ENCODE measurements around the gene ITPRID2.

ITPRID2 gene

GRCh38 chr2:181879295-181879694, 12.2 kb upstream of the ITPRID2 start:
- DNase-seq (ENCODE audit: low spot score): no peak
- no peak for FAIRE-seq

GRCh38 chr2:181882246-181883020, 9.1 kb upstream of the ITPRID2 start:
- FAIRE-seq: no peak

GRCh38 chr2:181884601-181885000, 6.9 kb upstream of the ITPRID2 start:
- FAIRE-seq (no peak), DNase-seq (ENCODE audit: low spot score) (no peak)

More at GRCh38 chr2:181882246-181883020, 9.1 kb upstream of the ITPRID2 start:
- DNase-seq (ENCODE audit: low spot score): no peak

- FAIRE-seq (no peak), DNase-seq (ENCODE audit: low spot score) (no peak)
These were observed 6.4 kb upstream of the ITPRID2 start for GRCh38 chr2:181885096-181885495.

GRCh38 chr2:181886192-181886591, 5.3 kb upstream of the ITPRID2 start:
- no peak for FAIRE-seq
- no peak for DNase-seq (ENCODE audit: low spot score)

- FAIRE-seq (no peak), DNase-seq (ENCODE audit: low spot score) (no peak)
These were observed 4.5 kb upstream of the ITPRID2 start for GRCh38 chr2:181887045-181887444.

- DNase-seq (ENCODE audit: low spot score) (no peak), FAIRE-seq (no peak)
These were observed 1.8 kb upstream of the ITPRID2 start for GRCh38 chr2:181889776-181890175.

- DNase-seq (ENCODE audit: low spot score): no peak
- no peak for FAIRE-seq
These were observed 1.3 kb upstream of the ITPRID2 start for GRCh38 chr2:181890271-181890670.

GRCh38 chr2:181891966-181892798, 652 bp downstream of the ITPRID2 start:
- no peak for FAIRE-seq
- DNase-seq (ENCODE audit: low spot score): peak; percentile 46

- no peak for DNase-seq (ENCODE audit: low spot score)
- FAIRE-seq: no peak
These were observed 1.4 kb downstream of the ITPRID2 start for GRCh38 chr2:181892799-181893435.

- DNase-seq (ENCODE audit: low spot score) (no peak), FAIRE-seq (no peak)
These were observed 2.9 kb downstream of the ITPRID2 start for GRCh38 chr2:181894381-181894780.

GRCh38 chr2:181895818-181896217, 4.3 kb downstream of the ITPRID2 start:
- FAIRE-seq: no peak

GRCh38 chr2:181896286-181896685, 4.8 kb downstream of the ITPRID2 start:
- FAIRE-seq: no peak

More at GRCh38 chr2:181895818-181896217, 4.3 kb downstream of the ITPRID2 start:
- no peak for DNase-seq (ENCODE audit: low spot score)

GRCh38 chr2:181900007-181900651, 8.6 kb downstream of the ITPRID2 start:
- DNase-seq (ENCODE audit: low spot score) (no peak), FAIRE-seq (no peak)

More at GRCh38 chr2:181896286-181896685, 4.8 kb downstream of the ITPRID2 start:
- no peak for DNase-seq (ENCODE audit: low spot score)

GRCh38 chr2:181902625-181903024, 11.1 kb downstream of the ITPRID2 start:
- FAIRE-seq (no peak), DNase-seq (ENCODE audit: low spot score) (no peak)

- FAIRE-seq: peak; percentile 60
- peak; percentile 26 for DNase-seq (ENCODE audit: low spot score)
These were observed 12.6 kb downstream of the ITPRID2 start for GRCh38 chr2:181904022-181904632.

GRCh38 chr2:181907057-181907456, 15.5 kb downstream of the ITPRID2 start:
- FAIRE-seq (no peak), DNase-seq (ENCODE audit: low spot score) (no peak)

GRCh38 chr2:181907635-181908034, 16.1 kb downstream of the ITPRID2 start:
- DNase-seq (ENCODE audit: low spot score): no peak
- FAIRE-seq: no peak

- no peak for DNase-seq (ENCODE audit: low spot score)
- no peak for FAIRE-seq
These were observed 18.7 kb downstream of the ITPRID2 start for GRCh38 chr2:181910028-181910831.

GRCh38 chr2:181911830-181912229, 20.3 kb downstream of the ITPRID2 start:
- DNase-seq (ENCODE audit: low spot score) (no peak), FAIRE-seq (no peak)
